ENCODE results near the gene TNKS1BP1. TPM values are rescaled to one million over a fixed set of nuclear protein-coding genes. Genes with fewer than 3 reads are reported as not detected.
"Not testable (repeated sequence)": the region's sequence is repeated elsewhere in the genome, so short reads cannot be mapped to it uniquely, and the experiment has no call there.

TNKS1BP1 gene
- total RNA-seq, 1 donor from 2014 or later, result 22.1 TPM

DNA sequence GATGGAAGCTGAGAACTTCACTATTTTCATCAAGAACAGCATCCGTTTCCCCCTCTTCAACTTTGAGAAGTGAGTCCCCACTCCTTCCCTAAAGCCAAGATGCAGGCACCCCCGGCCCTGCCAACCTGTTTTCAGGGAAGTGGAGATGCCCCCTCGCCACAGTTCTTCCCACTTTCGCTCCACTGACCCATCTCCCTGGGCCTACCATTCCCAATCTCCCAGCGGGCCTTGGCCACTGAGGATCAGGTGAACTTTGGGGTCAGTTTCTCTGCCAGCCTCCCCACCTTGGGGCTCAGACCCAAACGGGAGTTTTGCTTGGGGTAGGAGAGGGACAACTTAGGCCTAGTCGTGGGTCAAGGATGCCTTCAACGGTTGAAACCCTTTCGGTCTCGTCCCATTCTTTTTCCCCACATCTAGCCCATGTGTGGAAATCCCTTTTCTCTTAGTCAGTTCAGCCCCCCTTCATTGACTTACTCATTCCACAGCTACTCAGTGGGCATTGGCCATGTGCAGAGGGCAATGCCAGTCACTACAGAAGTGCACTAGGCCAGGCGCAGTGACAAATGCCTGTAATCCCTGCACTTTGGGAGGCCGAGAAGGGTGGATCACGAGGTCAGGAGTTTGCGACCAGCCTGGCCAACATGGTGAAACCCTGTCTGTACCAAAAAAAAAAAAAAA, 24.0 kb upstream of the TNKS1BP1 start:
- Mint-ChIP-seq H3K36me3 (ENCODE audit: low read depth) (no peaks in the 10 kb centered on the region), H3K4me3 (no peak overlapping the region), H3K4me1 (ENCODE audit: low read depth) (peaks cover 13% of the 10 kb centered on the region), H3K27ac (no peak overlapping the region), H3K9me3 (peaks cover 6% of the 10 kb centered on the region), H3K27me3 (ENCODE audit: insufficient read depth) (peaks cover 14% of the 10 kb centered on the region)
- DNase-seq (ENCODE audit: low spot score), result no peak
- intact Hi-C loops (cut with micrococcal nuclease), result loop anchor here (5.0 kb wide), 1 partner anchor 939 kb away; no protein-coding TSS in a partner anchor

GRCh38 chr11:57348052-57348451, 23.3 kb upstream of the TNKS1BP1 start:
- intact Hi-C loops (cut with micrococcal nuclease), result loop anchor here (5.0 kb wide), 1 partner anchor 939 kb away; no protein-coding TSS in a partner anchor
- no peak for DNase-seq (ENCODE audit: low spot score)
- Mint-ChIP-seq H3K36me3 (ENCODE audit: low read depth) (no peaks in the 10 kb centered on the region), H3K27me3 (ENCODE audit: insufficient read depth) (peaks cover 9% of the 10 kb centered on the region), H3K9me3 (peaks cover 6% of the 10 kb centered on the region), H3K4me1 (ENCODE audit: low read depth) (peaks cover 13% of the 10 kb centered on the region), H3K4me3 (no peak overlapping the region), H3K27ac (no peak overlapping the region)

- intact Hi-C loops (cut with micrococcal nuclease), result loop anchor here (5.0 kb wide), 1 partner anchor 940 kb away; no protein-coding TSS in a partner anchor
- DNase-seq (ENCODE audit: low spot score), result no peak
- no peaks in the 10 kb centered on the region for H3K36me3 Mint-ChIP-seq (ENCODE audit: low read depth)
- peaks cover 13% of the 10 kb centered on the region for H3K4me1 Mint-ChIP-seq (ENCODE audit: low read depth)
- H3K27me3 Mint-ChIP-seq (ENCODE audit: insufficient read depth), result peaks cover 8% of the 10 kb centered on the region
- H3K4me3 Mint-ChIP-seq, result no peak overlapping the region
- H3K27ac Mint-ChIP-seq, result no peak overlapping the region
- peaks cover 6% of the 10 kb centered on the region for H3K9me3 Mint-ChIP-seq
Measured at GRCh38 chr11:57347336-57347735, 22.6 kb upstream of the TNKS1BP1 start.

- Mint-ChIP-seq H3K4me3 (no peak overlapping the region), H3K4me1 (ENCODE audit: low read depth) (peaks cover 13% of the 10 kb centered on the region), H3K36me3 (ENCODE audit: low read depth) (no peaks in the 10 kb centered on the region), H3K27ac (no peak overlapping the region), H3K9me3 (no peaks in the 10 kb centered on the region), H3K27me3 (ENCODE audit: insufficient read depth) (peaks cover 8% of the 10 kb centered on the region)
- intact Hi-C loops (cut with micrococcal nuclease), result loop anchor here (1.0 to 5.0 kb wide), 6 partner anchors 10 to 942 kb away; partner anchors contain the start of gene SSRP1
- peak; percentile 33 for DNase-seq (ENCODE audit: low spot score)
Measured at GRCh38 chr11:57345555-57346211, 20.9 kb upstream of the TNKS1BP1 start.

GRCh38 chr11:57344826-57345225, 20.1 kb upstream of the TNKS1BP1 start:
- Mint-ChIP-seq H3K27ac (no peak overlapping the region), H3K36me3 (ENCODE audit: low read depth) (no peaks in the 10 kb centered on the region), H3K27me3 (ENCODE audit: insufficient read depth) (peaks cover 8% of the 10 kb centered on the region), H3K9me3 (no peaks in the 10 kb centered on the region), H3K4me3 (no peak overlapping the region), H3K4me1 (ENCODE audit: low read depth) (peaks cover 11% of the 10 kb centered on the region)
- DNase-seq (ENCODE audit: low spot score), result no peak
- intact Hi-C loops (cut with micrococcal nuclease), result loop anchor here (1.0 to 5.0 kb wide), 6 partner anchors 10 to 942 kb away; partner anchors contain the start of gene SSRP1

- H3K4me3 Mint-ChIP-seq, result no peak overlapping the region
- intact Hi-C loops (cut with micrococcal nuclease), result no loop called here
- no peaks in the 10 kb centered on the region for H3K9me3 Mint-ChIP-seq
- no peak overlapping the region for H3K27ac Mint-ChIP-seq
- peaks cover 8% of the 10 kb centered on the region for H3K27me3 Mint-ChIP-seq (ENCODE audit: insufficient read depth)
- H3K4me1 Mint-ChIP-seq (ENCODE audit: low read depth), result peaks cover 9% of the 10 kb centered on the region
- H3K36me3 Mint-ChIP-seq (ENCODE audit: low read depth), result no peaks in the 10 kb centered on the region
- no peak for DNase-seq (ENCODE audit: low spot score)
Measured at GRCh38 chr11:57343825-57344224, 19.1 kb upstream of the TNKS1BP1 start.

- H3K9me3 Mint-ChIP-seq, result no peaks in the 10 kb centered on the region
- H3K27ac Mint-ChIP-seq, result no peak overlapping the region
- no peak for DNase-seq (ENCODE audit: low spot score)
- no peaks in the 10 kb centered on the region for H3K36me3 Mint-ChIP-seq (ENCODE audit: low read depth)
- intact Hi-C loops (cut with micrococcal nuclease), result no loop called here
- peaks cover 1% of the 10 kb centered on the region for H3K27me3 Mint-ChIP-seq (ENCODE audit: insufficient read depth)
- peaks cover 9% of the 10 kb centered on the region for H3K4me1 Mint-ChIP-seq (ENCODE audit: low read depth)
- no peak overlapping the region for H3K4me3 Mint-ChIP-seq
Measured at GRCh38 chr11:57342702-57343101, 17.9 kb upstream of the TNKS1BP1 start.

DNA sequence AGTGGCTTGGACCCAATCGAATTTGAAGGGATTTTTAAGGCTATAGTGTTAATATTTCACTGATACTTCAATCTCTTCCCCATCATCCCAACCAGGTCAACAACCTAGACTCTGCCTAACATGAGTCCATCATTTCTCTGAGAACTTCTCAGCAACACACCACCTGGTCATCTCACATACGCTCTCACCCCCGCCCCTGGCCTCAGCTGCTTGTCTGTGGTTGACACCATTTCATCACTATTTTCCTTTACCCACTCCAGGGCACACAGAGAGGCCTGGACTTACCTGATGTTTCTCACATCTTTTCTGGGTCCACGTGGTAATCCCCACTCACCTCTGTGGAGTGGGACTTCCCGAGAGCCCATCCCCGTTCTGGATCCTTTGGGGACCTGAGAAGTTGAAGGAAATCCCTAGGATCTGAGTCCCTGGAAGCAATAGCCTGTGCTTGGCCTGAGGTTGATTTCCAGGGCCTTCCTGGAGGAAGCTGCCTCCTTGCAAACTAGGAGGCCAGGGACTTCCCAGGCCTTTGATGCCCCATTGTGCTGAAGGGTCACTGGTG, 16.6 kb upstream of the TNKS1BP1 start:
- Mint-ChIP-seq H3K27me3 (ENCODE audit: insufficient read depth) (peaks cover 1% of the 10 kb centered on the region), H3K4me1 (ENCODE audit: low read depth) (peaks cover 12% of the 10 kb centered on the region), H3K27ac (no peak overlapping the region), H3K9me3 (no peaks in the 10 kb centered on the region), H3K4me3 (no peak overlapping the region), H3K36me3 (ENCODE audit: low read depth) (no peaks in the 10 kb centered on the region)
- intact Hi-C loops (cut with micrococcal nuclease), result no loop called here
- DNase-seq (ENCODE audit: low spot score), result no peak

DNA sequence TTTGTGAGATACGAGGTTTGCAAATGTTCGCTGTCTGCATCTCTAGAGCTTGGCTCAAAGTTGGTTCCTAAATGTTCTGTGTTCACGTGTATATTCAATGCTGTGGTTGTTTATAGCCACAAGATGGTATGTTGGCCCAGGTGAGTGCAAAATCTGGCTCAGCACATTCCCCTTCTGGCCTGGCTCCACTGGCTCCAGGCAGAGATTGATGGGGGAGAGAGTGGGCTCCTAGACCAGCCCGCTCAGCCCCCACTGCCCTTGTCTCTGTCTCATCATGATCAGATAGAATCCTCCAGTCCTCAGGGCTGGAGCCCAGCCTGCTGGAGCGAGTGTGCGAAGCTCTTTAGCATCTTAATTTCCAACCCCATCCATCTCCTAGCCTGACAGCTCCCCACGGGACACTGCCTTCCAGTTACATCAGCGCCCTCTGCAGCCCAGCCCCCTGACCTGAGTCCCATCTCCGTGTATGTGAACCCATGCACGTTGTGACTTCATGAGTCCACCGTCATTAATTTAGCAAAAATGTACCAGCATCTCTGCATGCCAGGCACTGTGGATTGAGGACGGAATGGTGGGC, 15.4 kb upstream of the TNKS1BP1 start:
- H3K36me3 Mint-ChIP-seq (ENCODE audit: low read depth), result peaks cover 3% of the 10 kb centered on the region
- peaks cover 11% of the 10 kb centered on the region for H3K4me1 Mint-ChIP-seq (ENCODE audit: low read depth)
- intact Hi-C loops (cut with micrococcal nuclease), result no loop called here
- H3K4me3 Mint-ChIP-seq, result no peak overlapping the region
- H3K27ac Mint-ChIP-seq, result no peak overlapping the region
- H3K27me3 Mint-ChIP-seq (ENCODE audit: insufficient read depth), result peaks cover 1% of the 10 kb centered on the region
- H3K9me3 Mint-ChIP-seq, result no peaks in the 10 kb centered on the region
- no peak for DNase-seq (ENCODE audit: low spot score)

DNA sequence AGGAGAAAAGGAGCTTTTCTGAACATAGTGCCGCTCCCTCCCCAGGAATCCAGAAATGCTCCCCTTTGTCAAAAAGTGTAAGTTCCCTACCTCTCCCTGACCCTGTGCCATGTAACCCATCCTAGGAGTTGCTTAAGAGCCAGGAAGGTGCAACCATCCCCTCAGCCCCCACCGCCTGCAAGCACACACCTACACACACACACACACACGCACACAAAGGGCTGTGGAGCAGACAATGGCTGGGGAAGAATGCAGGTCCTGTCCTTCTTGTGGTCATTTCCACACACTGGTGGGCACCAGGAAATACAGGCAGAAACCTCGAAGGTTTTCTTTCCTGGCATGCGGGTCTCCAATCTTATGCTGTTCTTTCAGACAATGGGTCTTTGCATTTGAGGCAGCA, 14.6 kb upstream of the TNKS1BP1 start:
- H3K9me3 Mint-ChIP-seq, result no peaks in the 10 kb centered on the region
- H3K4me1 Mint-ChIP-seq (ENCODE audit: low read depth), result peaks cover 19% of the 10 kb centered on the region

DNA sequence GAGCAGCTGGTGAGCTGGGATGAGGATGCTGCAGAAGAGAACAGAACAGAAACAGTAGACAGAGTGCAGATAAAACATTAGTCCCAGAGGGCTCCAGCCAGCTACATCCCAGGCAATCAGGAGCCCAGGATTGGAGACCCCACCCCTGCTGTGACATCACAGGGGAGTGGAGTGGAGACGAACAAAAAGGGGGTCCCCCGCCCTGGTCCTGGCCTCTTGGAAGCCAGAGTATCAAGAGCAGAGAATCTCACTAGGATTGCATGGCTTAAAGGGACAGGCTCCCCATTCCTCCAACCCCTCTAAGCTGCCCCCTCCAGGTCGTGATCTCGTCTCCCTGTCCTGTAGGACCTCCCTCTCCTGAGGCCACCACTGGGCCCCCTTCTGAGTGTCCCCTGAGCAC, 13.4 kb upstream of the TNKS1BP1 start, which contains the start of gene P2RX3:
Gene P2RX3 (plus strand): TSS at position 211 of the 400 bp plus-strand sequence. CDS start 199 bp downstream, outside the sequence.
- H3K9me3 Mint-ChIP-seq, result no peaks in the 10 kb centered on the region
- H3K27ac Mint-ChIP-seq, result peak within 1 kb of the TSS; percentile 15
- peak within 1 kb of the TSS; percentile 12 for H3K4me3 Mint-ChIP-seq
- H3K4me1 Mint-ChIP-seq (ENCODE audit: low read depth), result peaks cover 31% of the 10 kb centered on the region
- peaks cover 1% of the 10 kb centered on the region for H3K27me3 Mint-ChIP-seq (ENCODE audit: insufficient read depth)
- intact Hi-C loops (cut with micrococcal nuclease), result loop anchor here (5.0 to 10.0 kb wide), 2 partner anchors 457 to 1239 kb away; partner anchors contain the start of genes LPXN and ZFP91
- H3K36me3 Mint-ChIP-seq (ENCODE audit: low read depth), result peaks cover 15% of the 10 kb centered on the region
- no peak for DNase-seq (ENCODE audit: low spot score)

More for the DNA sequence above, 14.6 kb upstream of the TNKS1BP1 start:
- intact Hi-C loops (cut with micrococcal nuclease), result loop anchor here (5.0 to 10.0 kb wide), 2 partner anchors 455 to 1238 kb away; partner anchors contain the start of genes LPXN and ZFP91
- Mint-ChIP-seq H3K4me3 (no peak overlapping the region), H3K27ac (no peak overlapping the region), H3K36me3 (ENCODE audit: low read depth) (peaks cover 6% of the 10 kb centered on the region), H3K27me3 (ENCODE audit: insufficient read depth) (peaks cover 1% of the 10 kb centered on the region)
- DNase-seq (ENCODE audit: low spot score), result no peak

DNA sequence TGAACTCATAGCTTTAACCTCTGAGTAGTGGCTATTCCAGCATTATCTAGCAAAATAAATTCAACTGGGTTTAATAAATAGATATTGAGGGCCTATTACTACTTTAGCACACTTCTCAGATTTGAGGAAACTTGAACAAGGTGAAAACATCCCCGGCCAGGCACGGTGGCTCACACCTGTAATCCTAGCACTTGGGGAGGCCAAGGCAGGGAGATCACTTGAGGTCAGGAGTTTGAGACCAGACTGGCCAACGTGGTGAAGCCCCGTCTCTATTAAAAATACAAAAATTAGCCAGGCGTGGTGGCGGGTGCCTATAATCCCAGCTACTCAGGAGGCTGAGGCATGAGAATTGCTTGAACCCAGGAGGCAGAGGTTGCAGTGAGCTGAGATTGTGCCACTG, 12.1 kb upstream of the TNKS1BP1 start:
- H3K9me3 Mint-ChIP-seq; H3K27me3 Mint-ChIP-seq (ENCODE audit: insufficient read depth); DNase-seq (ENCODE audit: low spot score): not testable (repeated sequence)
- Mint-ChIP-seq H3K27ac (peak overlapping the region; percentile 99), H3K36me3 (ENCODE audit: low read depth) (peaks cover 21% of the 10 kb centered on the region), H3K4me3 (peak overlapping the region; percentile 92), H3K4me1 (ENCODE audit: low read depth) (peaks cover 34% of the 10 kb centered on the region)
- intact Hi-C loops (cut with micrococcal nuclease), result loop anchor here (1.0 to 10.0 kb wide), 5 partner anchors 88 to 1240 kb away; partner anchors contain the start of genes CLP1, LPXN, TIMM10 and ZFP91
